Stimulated activated effector memory CD8-positive, alpha-beta T cell treated with anti-CD3 and anti-CD28 coated beads, Interleukin-12 subunit alpha, Interleukin-12 subunit beta, amount 100 ng/mL, for 72 hours (primary cell): Measurements from ENCODE around the gene GK.
"Not testable (repeated sequence)": the region's sequence is repeated elsewhere in the genome, so short reads cannot be mapped to it uniquely, and the experiment has no call there.

ENCODE experiments used
- ATAC-seq: fragments of 150-1000 bp; cut with Tn5 transposase; 2 replicates; pipeline ENCODE4 v1.10.0; 2021
- DNase-seq, 2 donors: peaks; one replicate each; pipeline ENCODE4 v3.0.0; 2021 to 2022; ENCODE audit warnings: low spot score in 2 of 2
- H3K27ac Mint-ChIP-seq: one replicate; pipeline ENCODE4 v1.8.0; 2022; ENCODE audit warnings: mild to moderate bottlenecking, mixed read lengths
- H3K36me3 Mint-ChIP-seq: one replicate; pipeline ENCODE4 v1.8.0; 2022; ENCODE audit warnings: mild to moderate bottlenecking, mixed read lengths
- H3K4me1 Mint-ChIP-seq: one replicate; pipeline ENCODE4 v1.8.0; 2022; ENCODE audit warnings: mixed read lengths
- H3K4me3 Mint-ChIP-seq: one replicate; pipeline ENCODE4 v1.8.0; 2022; ENCODE audit warnings: mild to moderate bottlenecking, mixed read lengths
- H3K9me3 Mint-ChIP-seq: one replicate; pipeline ENCODE4 v1.8.0; 2022; ENCODE audit warnings: mixed read lengths

GK gene

DNA sequence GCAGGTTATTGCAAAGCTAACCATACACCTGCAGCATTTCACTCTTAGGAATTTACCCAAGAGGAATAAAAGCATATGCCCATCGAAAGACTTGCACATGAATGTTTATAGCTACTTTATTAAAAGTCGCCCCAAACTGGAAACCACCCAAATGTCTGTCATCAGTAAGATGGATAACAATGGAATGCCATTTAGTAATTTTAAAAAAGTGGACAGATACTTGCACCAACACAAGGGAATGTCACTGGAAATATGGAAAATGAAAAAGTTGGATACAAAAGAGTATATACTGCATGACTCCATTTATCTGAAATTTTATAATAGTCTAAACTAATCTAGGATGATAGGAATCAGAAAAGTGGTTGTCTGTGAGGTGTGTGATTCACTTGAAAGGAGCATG, 12.9 kb downstream of the GK start:
- H3K4me1 Mint-ChIP-seq, result peaks cover 12% of the 10 kb centered on the region
- no peaks in the 10 kb centered on the region for H3K9me3 Mint-ChIP-seq
- H3K4me3 Mint-ChIP-seq, result no peak overlapping the region
- H3K27ac Mint-ChIP-seq, result no peak overlapping the region
- peaks cover 69% of the 10 kb centered on the region for H3K36me3 Mint-ChIP-seq
- no peak for ATAC-seq
- no peak for DNase-seq

DNA sequence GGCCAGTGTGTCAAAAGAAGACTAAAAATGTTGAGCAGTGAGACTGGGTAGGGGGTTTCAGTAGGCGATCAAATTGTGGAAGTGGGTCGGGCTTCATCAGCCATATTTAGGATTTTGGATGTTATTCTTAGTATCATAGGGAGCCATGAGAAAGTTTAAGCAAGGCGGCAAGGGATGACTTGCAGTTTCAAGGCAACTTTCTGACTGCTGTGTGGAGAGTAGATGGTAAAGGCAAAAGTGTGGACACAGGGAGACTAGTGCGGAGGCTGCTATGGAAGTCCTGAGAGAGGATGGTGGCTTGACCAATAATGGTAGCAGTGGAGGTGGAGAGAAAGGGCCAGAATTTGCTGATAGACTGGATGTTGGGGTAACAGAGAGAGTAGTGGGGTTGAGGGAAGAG, 15.4 kb downstream of the GK start:
- DNase-seq, result no peak
- Mint-ChIP-seq H3K4me1 (no peaks in the 10 kb centered on the region), H3K4me3 (no peak overlapping the region), H3K27ac (no peak overlapping the region), H3K9me3 (no peaks in the 10 kb centered on the region), H3K36me3 (peaks cover 80% of the 10 kb centered on the region)
- no peak for ATAC-seq

DNA sequence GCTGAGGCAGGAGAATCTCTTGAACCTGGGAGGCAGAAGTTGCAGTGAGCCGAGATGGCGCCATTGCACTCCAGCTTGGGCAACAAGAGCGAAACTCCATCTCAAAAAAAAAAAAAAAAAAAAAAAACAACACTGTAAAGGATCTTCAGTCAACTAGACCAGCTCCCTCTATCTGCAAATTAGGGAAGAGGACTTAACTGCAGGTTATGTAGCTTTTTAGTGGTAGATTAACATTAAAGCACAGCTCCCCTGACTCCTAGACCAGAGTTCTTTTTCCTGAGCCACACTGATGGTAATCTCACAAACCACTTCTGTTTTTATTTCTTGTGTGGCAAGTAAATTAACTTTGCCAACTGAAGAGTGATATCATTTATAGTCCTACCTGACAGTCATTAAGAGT, 18.0 kb downstream of the GK start:
- not testable (repeated sequence) for H3K9me3 Mint-ChIP-seq, H3K4me3 Mint-ChIP-seq, ATAC-seq, H3K4me1 Mint-ChIP-seq, H3K27ac Mint-ChIP-seq, DNase-seq
- peaks cover 64% of the 10 kb centered on the region for H3K36me3 Mint-ChIP-seq

DNA sequence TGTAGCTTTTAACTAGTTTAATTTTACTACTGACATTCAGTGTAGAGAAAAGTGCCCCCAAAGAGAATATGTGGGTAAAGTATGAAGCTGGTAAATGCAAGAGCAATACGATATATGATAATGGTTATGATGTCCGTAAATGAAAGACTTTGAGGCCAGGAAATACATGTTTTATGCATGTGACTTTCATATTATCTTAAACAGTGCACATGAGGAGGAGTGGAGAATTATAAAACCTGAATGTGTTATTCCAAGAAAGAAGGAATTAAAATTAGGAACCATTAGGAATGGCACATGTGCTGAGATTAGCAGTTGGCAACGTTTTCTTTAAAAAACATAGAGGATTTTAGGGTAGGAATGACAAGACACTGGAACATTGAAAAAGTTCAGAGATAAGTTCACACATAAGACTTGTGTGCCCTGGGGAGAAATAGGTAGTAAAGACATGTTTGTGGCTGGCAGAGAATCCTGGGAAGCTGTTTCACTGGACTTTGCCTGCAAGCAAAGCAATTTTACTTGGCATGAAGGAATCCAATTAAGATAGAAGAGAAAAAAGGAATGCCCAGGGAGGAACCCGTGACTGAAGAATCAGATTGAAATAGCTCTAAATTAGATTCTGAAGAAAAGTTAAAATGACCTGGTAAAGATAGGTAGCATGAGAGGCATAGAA, 20.0 kb downstream of the GK start:
- Mint-ChIP-seq H3K27ac (no peak overlapping the region), H3K9me3 (no peaks in the 10 kb centered on the region), H3K36me3 (peaks cover 63% of the 10 kb centered on the region), H3K4me3 (no peak overlapping the region), H3K4me1 (no peaks in the 10 kb centered on the region)
- no peak for ATAC-seq
- DNase-seq, result no peak

DNA sequence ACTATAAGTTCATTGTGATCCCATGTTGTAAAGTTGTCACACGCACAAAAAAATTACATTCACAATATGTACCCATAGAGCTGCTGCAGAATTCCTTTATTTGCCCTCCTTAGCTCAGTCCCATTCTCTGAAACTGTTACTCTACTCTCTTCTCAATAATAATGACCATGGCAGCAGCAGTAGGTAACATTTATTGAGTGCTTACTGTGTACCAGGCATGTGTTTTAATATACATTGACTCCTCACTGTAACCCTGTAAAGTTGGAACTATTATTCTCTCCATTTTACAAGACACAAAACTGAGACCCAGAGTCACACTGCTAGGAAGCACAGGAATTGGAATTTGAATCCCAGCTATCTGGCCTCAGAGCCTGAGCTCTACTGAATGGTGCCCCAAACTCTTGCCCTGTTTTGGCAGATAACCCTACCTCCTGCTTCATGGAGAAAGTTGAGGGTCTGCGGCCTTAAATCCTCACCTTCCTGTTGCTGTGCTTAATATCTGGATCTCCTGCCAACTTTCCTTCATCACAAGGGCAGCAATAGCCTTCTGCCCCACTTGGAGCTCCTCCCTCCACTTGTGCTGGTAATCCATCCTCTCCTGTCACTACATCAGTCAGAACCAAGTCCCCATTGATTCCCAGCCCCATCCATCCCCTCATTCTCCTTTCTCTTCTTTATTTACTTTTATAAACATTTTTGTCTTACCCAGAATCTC, 20.8 kb downstream of the GK start:
- no peaks in the 10 kb centered on the region for H3K4me1 Mint-ChIP-seq
- DNase-seq (no peak), ATAC-seq (no peak)
- no peak overlapping the region for H3K4me3 Mint-ChIP-seq
- H3K36me3 Mint-ChIP-seq, result peaks cover 63% of the 10 kb centered on the region
- H3K9me3 Mint-ChIP-seq, result no peaks in the 10 kb centered on the region
- H3K27ac Mint-ChIP-seq, result no peak overlapping the region

DNA sequence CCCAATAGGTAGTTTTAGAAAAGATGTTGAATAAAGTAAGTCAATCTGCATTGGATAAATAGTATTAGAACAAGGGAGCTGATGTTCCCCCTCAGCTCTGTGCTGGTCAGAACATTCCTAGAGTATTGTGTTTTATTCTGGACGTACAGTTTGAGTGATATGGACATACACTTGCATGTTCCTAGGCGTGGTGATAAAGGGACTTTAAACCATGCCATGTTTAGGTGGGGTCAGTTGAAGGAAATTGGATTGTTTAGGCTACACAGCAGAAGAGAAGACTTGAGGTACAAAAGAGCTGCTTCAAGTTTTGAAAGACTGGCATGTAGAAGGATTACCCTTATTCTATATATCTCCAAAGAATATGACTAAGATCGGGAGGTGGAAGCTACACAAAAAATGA, 21.6 kb downstream of the GK start:
- Mint-ChIP-seq H3K4me1 (no peaks in the 10 kb centered on the region), H3K4me3 (no peak overlapping the region), H3K9me3 (no peaks in the 10 kb centered on the region), H3K36me3 (peaks cover 65% of the 10 kb centered on the region), H3K27ac (no peak overlapping the region)
- ATAC-seq (no peak), DNase-seq (no peak)

DNA sequence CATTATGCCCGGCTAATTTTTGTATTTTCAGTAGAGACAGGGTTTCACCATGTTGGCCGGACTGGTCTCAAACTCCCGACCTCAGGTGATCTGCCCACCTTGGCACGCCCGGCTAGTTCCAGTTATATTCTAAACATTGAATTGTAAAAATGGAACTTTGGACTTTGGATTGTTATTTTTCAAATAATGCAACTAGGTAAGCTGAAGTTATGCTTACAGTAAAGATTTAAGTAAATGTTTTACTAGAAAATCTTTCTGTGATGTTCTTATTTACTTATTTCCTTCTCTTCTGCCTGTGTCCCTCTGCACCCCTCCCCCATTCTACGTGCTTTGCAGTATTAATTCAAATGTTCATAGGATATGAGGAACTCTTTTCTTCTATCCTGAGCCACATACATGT, 26.1 kb downstream of the GK start:
- Mint-ChIP-seq H3K36me3 (peaks cover 53% of the 10 kb centered on the region), H3K9me3 (no peaks in the 10 kb centered on the region), H3K27ac (no peak overlapping the region), H3K4me3 (no peak overlapping the region), H3K4me1 (no peaks in the 10 kb centered on the region)
- no peak for DNase-seq
- no peak for ATAC-seq

DNA sequence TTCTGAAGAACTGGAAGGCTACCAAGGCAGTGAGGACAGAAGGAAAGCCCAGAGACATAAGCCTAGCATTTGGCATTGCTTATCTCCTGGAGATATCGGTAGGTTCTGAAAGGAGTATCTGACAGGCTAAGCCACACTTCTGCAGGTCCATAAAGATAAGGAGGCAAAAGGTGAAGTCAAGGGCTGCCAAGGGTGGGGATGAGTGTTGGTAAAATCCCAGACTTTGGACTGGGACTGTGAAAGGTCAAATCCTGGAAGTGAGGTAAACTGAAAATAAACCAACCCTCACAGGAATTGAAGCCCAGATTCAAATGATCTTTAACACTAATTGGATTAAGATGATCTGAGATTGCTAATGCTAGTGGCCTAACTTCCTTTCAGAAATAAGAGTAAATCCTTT, 27.4 kb downstream of the GK start:
- H3K9me3 Mint-ChIP-seq, result no peaks in the 10 kb centered on the region
- H3K27ac Mint-ChIP-seq, result no peak overlapping the region
- ATAC-seq (no peak), DNase-seq (no peak)
- no peaks in the 10 kb centered on the region for H3K4me1 Mint-ChIP-seq
- H3K36me3 Mint-ChIP-seq, result peaks cover 56% of the 10 kb centered on the region
- H3K4me3 Mint-ChIP-seq, result no peak overlapping the region

DNA sequence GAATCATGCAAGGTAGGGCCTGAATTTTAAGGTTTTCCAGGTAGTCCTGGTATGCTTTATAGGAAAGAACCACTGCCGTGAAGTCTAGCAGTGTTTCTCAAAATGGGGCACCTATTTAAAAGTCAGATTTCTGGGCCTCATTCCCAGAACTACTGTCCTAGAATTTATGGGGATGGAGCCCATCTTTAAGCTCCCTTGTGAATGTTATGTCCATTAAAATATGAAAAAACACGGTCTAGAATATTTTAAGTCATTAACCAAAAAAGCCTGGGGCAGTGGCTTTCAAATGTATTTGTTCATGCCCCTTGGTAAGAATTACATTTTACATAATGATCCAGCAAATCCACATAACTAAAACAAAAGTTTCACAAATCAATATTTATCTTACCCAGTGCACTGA, 35.4 kb downstream of the GK start:
- no peak overlapping the region for H3K4me3 Mint-ChIP-seq
- no peaks in the 10 kb centered on the region for H3K4me1 Mint-ChIP-seq
- ATAC-seq, result no peak
- DNase-seq, result no peak
- H3K27ac Mint-ChIP-seq, result no peak overlapping the region
- no peaks in the 10 kb centered on the region for H3K9me3 Mint-ChIP-seq
- peaks cover 56% of the 10 kb centered on the region for H3K36me3 Mint-ChIP-seq

DNA sequence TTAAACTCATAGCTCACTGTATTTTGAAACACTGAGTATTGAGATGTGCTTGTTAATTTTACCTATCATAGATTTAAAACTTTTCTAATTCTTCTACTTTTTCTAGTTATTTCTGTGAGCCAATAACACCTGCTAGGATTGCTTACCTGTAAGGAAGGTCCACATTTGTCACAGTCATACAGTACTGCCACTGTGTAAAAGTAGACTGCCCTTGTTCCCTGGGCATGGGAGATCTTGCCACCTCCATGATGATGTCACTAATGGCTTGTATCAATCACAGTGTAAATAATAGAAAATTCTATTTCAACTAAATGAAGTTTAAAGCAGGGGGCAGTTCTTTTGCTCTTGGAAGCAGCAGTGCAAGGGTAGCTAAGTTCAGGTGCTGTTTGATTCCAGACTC, 35.9 kb downstream of the GK start:
- ATAC-seq (no peak), DNase-seq (no peak)
- H3K36me3 Mint-ChIP-seq, result peaks cover 61% of the 10 kb centered on the region
- no peaks in the 10 kb centered on the region for H3K4me1 Mint-ChIP-seq
- no peak overlapping the region for H3K4me3 Mint-ChIP-seq
- no peak overlapping the region for H3K27ac Mint-ChIP-seq
- H3K9me3 Mint-ChIP-seq, result no peaks in the 10 kb centered on the region

DNA sequence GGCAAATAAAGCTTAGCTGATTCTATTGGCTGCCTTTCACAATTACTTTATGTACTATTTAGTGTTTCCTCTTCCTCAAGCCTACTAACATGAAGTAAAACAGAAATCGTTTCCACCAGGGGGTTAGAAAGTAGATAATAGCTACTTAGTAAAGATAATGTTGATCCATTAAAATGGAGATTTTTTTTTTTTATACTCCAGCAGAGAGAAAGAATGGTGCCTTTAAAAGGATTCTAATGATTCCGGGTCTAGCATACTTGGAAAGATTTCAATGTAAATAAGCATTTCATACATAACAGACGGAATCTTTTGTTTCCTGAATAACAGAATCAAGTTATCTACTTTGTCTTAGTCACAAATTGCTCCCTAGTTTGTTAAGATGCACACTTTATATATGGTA, 37.1 kb downstream of the GK start:
- no peak for ATAC-seq
- Mint-ChIP-seq H3K4me1 (no peaks in the 10 kb centered on the region), H3K27ac (no peak overlapping the region), H3K4me3 (no peak overlapping the region), H3K36me3 (peaks cover 73% of the 10 kb centered on the region), H3K9me3 (no peaks in the 10 kb centered on the region)
- DNase-seq, result no peak

DNA sequence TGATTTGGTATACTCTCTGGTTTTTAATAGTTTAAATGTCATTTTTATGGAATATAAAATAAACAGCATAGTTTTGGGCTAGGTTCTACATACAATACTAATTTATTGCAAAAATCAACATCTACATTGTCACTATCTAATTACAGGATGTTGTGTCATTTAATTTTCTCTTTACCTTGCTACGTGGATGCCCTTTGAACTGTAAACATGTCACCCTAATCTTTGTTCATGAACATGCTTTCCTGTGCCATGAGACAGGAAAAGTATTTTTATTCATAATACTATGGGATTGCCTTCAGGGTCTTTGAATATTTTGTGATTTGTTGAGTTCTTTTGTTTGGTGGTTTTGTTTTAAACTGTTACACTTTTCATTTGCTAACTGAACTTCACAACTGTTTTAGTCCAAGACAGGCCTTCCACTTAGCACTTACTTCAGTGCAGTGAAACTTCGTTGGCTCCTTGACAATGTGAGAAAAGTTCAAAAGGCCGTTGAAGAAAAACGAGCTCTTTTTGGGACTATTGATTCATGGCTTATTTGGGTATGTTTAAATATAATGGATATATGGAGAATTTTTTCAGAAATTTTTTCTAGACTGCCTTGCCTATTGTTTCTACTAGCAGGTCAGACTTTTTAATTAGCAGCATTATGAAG, 40.9 kb downstream of the GK start:
- H3K9me3 Mint-ChIP-seq, result no peaks in the 10 kb centered on the region
- no peak for ATAC-seq
- no peak overlapping the region for H3K27ac Mint-ChIP-seq
- DNase-seq, result no peak
- H3K4me3 Mint-ChIP-seq, result no peak overlapping the region
- no peaks in the 10 kb centered on the region for H3K4me1 Mint-ChIP-seq
- peaks cover 82% of the 10 kb centered on the region for H3K36me3 Mint-ChIP-seq

DNA sequence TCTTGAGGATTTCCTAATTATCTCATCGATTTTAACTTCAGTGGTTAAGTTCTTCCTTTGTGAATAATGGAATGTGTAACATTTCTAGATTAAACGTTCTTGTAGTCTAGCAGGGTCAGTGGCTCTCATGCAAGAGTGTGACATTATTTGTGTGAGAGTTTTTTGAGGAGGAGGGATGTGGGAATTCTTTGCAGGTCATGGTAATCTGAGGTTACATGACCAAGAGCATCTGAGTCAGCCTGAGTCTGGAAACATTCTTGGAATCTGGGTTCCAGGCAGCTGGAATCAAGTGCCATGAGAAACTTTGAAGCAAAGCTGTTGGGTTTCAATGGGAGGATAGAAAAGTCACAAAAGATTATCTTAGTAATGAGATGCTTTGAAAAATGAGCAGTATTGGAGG, 49.5 kb downstream of the GK start:
- ATAC-seq (no peak), DNase-seq (no peak)
- Mint-ChIP-seq H3K27ac (peak overlapping the region; percentile 38), H3K4me3 (no peak overlapping the region), H3K36me3 (peaks cover 75% of the 10 kb centered on the region), H3K4me1 (no peaks in the 10 kb centered on the region), H3K9me3 (no peaks in the 10 kb centered on the region)

DNA sequence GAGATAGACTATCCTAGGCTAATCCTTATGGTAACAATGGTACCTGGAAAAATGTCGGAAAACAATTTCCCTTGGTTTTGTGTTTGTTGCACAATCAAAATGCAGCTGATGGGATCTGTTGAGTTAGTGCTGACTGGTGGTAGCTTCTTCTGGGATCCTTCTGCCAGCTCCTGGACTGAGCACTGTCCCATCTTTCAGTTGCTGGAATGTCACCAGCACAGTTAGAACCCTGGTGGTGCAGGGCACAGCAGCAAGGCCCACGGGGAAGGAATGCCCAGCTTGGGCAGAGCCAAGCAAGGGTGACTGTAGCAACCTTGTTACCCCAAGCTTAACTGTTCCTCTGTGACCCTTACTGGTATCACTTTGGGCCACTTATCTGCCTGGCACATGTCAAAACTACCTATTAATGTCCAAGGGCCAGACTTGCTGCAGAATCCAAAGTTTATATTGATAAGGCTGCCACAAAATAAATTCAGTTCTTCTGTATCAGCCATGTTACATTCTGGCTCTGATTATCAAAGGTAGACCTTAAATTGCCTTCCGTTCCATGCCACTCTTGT, 53.1 kb downstream of the GK start:
- no peak overlapping the region for H3K4me3 Mint-ChIP-seq
- H3K27ac Mint-ChIP-seq, result no peak overlapping the region
- peaks cover 83% of the 10 kb centered on the region for H3K36me3 Mint-ChIP-seq
- DNase-seq, result no peak
- no peak for ATAC-seq
- H3K9me3 Mint-ChIP-seq, result no peaks in the 10 kb centered on the region
- no peaks in the 10 kb centered on the region for H3K4me1 Mint-ChIP-seq

DNA sequence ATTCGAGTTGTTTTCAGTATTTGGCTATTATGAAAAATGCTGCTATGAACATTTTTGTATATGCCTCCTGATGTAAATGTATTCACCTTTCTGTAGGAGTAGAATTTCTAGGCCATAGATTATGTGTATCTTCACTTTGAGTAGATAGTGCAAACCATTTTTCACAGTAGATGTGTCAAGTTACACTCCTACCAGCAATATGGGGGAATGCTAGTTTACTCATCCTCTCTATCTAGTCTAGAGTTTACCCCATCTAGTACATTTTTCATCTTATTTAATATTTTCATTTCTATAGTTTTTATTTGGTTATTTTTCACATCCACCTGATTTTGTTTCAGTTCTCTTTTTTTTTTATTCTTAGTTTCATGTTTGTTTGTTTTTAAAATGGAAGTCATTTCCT, 59.0 kb downstream of the GK start:
- Mint-ChIP-seq H3K4me3 (no peak overlapping the region), H3K4me1 (peaks cover 7% of the 10 kb centered on the region), H3K9me3 (no peaks in the 10 kb centered on the region), H3K36me3 (peaks cover 82% of the 10 kb centered on the region), H3K27ac (no peak overlapping the region)
- ATAC-seq (peak; percentile 69), DNase-seq (no peak)

DNA sequence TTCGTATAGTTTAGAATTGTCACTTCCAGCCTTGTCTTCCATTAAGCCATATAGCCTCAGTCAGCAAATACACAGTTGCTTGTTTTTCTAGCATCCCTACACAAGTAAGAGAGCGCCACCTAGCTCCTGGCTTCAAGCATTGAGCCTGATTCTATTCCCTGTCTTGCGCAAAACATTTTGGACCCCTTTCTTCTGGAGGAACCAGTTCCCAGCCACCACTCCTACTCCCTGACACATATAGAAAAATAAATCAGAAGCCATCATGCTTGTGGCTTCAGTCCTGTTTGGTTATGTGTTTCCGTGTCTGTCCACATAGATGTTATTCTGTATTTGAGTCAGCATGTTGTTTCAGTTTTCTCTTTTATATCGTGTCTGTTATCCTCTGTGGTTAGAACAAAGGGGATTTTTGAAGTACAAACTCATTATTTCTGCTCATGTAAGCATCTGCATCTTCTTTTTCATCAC, 59.9 kb downstream of the GK start:
- Mint-ChIP-seq H3K4me1 (peaks cover 7% of the 10 kb centered on the region), H3K36me3 (peaks cover 78% of the 10 kb centered on the region), H3K27ac (peak overlapping the region; percentile 90), H3K4me3 (peak overlapping the region; percentile 61), H3K9me3 (no peaks in the 10 kb centered on the region)
- DNase-seq (peak; percentile 3 to 56), ATAC-seq (peak; percentile 98)
